ENCODE measurements around the gene ING1. TPM values are rescaled to one million over a fixed set of nuclear protein-coding genes. Genes with fewer than 3 reads are reported as not detected.
A peak's percentile ranks its signal among the peaks of the same experiment; 100 is the strongest.
"Not testable (repeated sequence)": the region's sequence is repeated elsewhere in the genome, so short reads cannot be mapped to it uniquely, and the experiment has no call there.

Gene ING1
- total RNA-seq, 4 donors from 2014 or later, result 6.3 to 15.4 (median 8.7) TPM

- H3K4me3 ChIP-seq, result no peak overlapping the region
- intact Hi-C loops (cut with DNase I), result loop anchor here (10.0 kb wide), 1 partner anchor 215 kb away; the partner anchor contains the start of gene ANKRD10
- H3K27me3 ChIP-seq, result no peaks in the 10 kb centered on the region
- DNase-seq, result no peak
- no peak for TF ChIP-seq POLR2A (IDR thresholded peaks at IDR 0.05)
- TF ChIP-seq, protein P1, sequence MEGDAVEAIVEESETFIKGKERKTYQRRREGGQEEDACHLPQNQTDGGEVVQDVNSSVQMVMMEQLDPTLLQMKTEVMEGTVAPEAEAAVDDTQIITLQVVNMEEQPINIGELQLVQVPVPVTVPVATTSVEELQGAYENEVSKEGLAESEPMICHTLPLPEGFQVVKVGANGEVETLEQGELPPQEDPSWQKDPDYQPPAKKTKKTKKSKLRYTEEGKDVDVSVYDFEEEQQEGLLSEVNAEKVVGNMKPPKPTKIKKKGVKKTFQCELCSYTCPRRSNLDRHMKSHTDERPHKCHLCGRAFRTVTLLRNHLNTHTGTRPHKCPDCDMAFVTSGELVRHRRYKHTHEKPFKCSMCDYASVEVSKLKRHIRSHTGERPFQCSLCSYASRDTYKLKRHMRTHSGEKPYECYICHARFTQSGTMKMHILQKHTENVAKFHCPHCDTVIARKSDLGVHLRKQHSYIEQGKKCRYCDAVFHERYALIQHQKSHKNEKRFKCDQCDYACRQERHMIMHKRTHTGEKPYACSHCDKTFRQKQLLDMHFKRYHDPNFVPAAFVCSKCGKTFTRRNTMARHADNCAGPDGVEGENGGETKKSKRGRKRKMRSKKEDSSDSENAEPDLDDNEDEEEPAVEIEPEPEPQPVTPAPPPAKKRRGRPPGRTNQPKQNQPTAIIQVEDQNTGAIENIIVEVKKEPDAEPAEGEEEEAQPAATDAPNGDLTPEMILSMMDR (IDR thresholded peaks at IDR 0.05), result no peak
- no peaks in the 10 kb centered on the region for H3K9me3 ChIP-seq
- H3K27ac ChIP-seq, result no peak overlapping the region
- 74 to 86% methylated on average over 8 to 11 of the region's 15 CpGs for WGBS, 2 donors
- H3K36me3 ChIP-seq, result peaks cover 8 to 91% (median 24%) of the 10 kb centered on the region in 3 donors
- peaks cover 2 to 25% (median 15%) of the 10 kb centered on the region in 3 donors for H3K4me1 ChIP-seq
These were observed 14.1 kb upstream of the ING1 start for GRCh38 chr13:110699148-110700145.

- H3K9me3 ChIP-seq, result no peaks in the 10 kb centered on the region
- H3K36me3 ChIP-seq, result peaks cover 8 to 83% (median 24%) of the 10 kb centered on the region in 3 donors
- no peak for DNase-seq
- 89 to 93% methylated on average over 14 of the region's 14 CpGs for WGBS, 2 donors
- no peaks in the 10 kb centered on the region for H3K27me3 ChIP-seq
- intact Hi-C loops (cut with DNase I), result loop anchor here (10.0 kb wide), 1 partner anchor 215 kb away; the partner anchor contains the start of gene ANKRD10
- TF ChIP-seq, protein P1 (IDR thresholded peaks at IDR 0.05), result no peak
- no peak for TF ChIP-seq POLR2A (IDR thresholded peaks at IDR 0.05)
- peaks cover 9 to 32% (median 22%) of the 10 kb centered on the region in 3 donors for H3K4me1 ChIP-seq
- no peak overlapping the region for H3K4me3 ChIP-seq
- no peak overlapping the region for H3K27ac ChIP-seq
These were observed 13.3 kb upstream of the ING1 start for GRCh38 chr13:110700186-110700585.

- no peak for DNase-seq
- WGBS, 2 donors, result 78% methylated on average over 8 of the region's 8 CpGs
These were observed 12.9 kb upstream of the ING1 start for GRCh38 chr13:110700641-110701040.

DNA sequence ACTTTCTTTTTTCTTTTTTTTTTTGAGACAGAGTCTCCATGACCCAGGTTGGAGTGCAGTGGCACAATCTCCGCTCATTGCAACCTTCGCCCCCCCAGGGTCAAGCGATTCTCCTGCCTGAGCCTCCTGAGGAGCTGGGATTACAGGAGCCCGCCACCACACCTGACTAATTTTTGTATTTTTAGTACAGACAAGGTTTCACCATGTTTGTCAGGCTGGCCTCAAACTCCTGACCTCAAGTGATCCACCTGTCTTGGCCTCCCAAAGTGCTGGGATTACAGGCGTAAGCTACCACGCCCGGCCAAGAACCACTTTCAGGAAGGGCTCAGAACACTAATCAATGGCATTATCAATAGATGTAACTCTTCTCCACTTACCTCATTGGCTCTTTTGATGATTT is 12.4 kb upstream of the ING1 start:
- not testable (repeated sequence) for H3K27ac ChIP-seq, H3K4me3 ChIP-seq, DNase-seq, H3K27me3 ChIP-seq, H3K9me3 ChIP-seq
- 91 to 98% methylated on average over 5 to 7 of the region's 7 CpGs for WGBS, 2 donors
- intact Hi-C loops (cut with DNase I), result loop anchor here (10.0 kb wide), 1 partner anchor 214 kb away; the partner anchor contains the start of gene ANKRD10
- Histone ChIP-seq H3K36me3 (peaks cover 8 to 75% (median 24%) of the 10 kb centered on the region in 3 donors), H3K4me1 (peaks cover 12 to 37% (median 23%) of the 10 kb centered on the region in 3 donors)

More at GRCh38 chr13:110700641-110701040, 12.9 kb upstream of the ING1 start:
- intact Hi-C loops (cut with DNase I), result loop anchor here (10.0 kb wide), 1 partner anchor 214 kb away; the partner anchor contains the start of gene ANKRD10
- Histone ChIP-seq H3K4me1 (peaks cover 12 to 37% (median 23%) of the 10 kb centered on the region in 3 donors), H3K27ac (no peak overlapping the region), H3K27me3 (no peaks in the 10 kb centered on the region), H3K4me3 (no peak overlapping the region), H3K9me3 (no peaks in the 10 kb centered on the region), H3K36me3 (peaks cover 8 to 79% (median 24%) of the 10 kb centered on the region in 3 donors)
- TF ChIP-seq, protein P1 (IDR thresholded peaks at IDR 0.05), result no peak
- TF ChIP-seq POLR2A (IDR thresholded peaks at IDR 0.05), result no peak

DNA sequence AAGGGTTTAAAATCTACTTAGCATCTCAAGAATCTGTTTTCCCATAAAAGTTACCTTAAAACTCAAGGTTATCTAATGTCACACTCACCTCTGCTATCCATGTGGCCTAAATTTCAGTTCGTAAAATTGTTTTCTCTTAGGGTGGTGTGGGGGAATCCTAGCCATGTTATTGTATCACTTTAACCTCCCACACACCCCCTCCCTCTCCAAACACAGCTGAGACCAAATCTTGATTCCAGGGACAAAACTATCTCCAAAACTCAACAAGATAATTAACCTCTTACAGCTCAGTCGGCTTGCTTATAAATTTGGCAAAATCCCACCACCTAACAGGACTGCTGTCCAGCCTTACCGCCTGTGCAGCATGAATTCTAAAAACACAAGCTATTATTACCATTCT is 11.4 kb upstream of the ING1 start:
- no peak for DNase-seq
- WGBS, 2 donors, result 35 to 56% methylated on average over 3 of the region's 3 CpGs
- Histone ChIP-seq H3K36me3 (peaks cover 8 to 64% (median 24%) of the 10 kb centered on the region in 3 donors), H3K27ac (peak overlapping the region in 2 of 4 donors; percentile 10 to 34), H3K4me3 (no peak overlapping the region), H3K27me3 (no peaks in the 10 kb centered on the region), H3K4me1 (peaks cover 16 to 46% (median 28%) of the 10 kb centered on the region in 3 donors), H3K9me3 (no peaks in the 10 kb centered on the region)
- intact Hi-C loops (cut with DNase I), result loop anchor here (10.0 kb wide), 1 partner anchor 213 kb away; the partner anchor contains the start of gene ANKRD10
- TF ChIP-seq, protein P1 (IDR thresholded peaks at IDR 0.05), result no peak
- TF ChIP-seq POLR2A (IDR thresholded peaks at IDR 0.05), result no peak

Measured in esophagus squamous epithelium (tissue), 5 donors.